ENCODE results near the gene PDLIM1. TPM values are rescaled to one million over a fixed set of nuclear protein-coding genes. Genes with fewer than 3 reads are reported as not detected.

The PDLIM1 gene
- total RNA-seq (2021; ENCODE audit: unreplicated experiment) (183 TPM), Bru-seq, nascent RNA (percentile 90 among the genes with signal in this experiment), BruChase-seq, experiment 1, labeled RNA remaining after a 2-hour chase (percentile 82 among the genes with signal in this experiment), BruChase-seq, experiment 2, labeled RNA remaining after a 6-hour chase (percentile 85 among the genes with signal in this experiment)
- polyA plus RNA-seq (2012; ENCODE audit: insufficient read length) = 200 TPM
- long read RNA-seq, transcript PDLIM1-202 (6 exons, 850 nt) = minor isoform, 7 of 313 reads
- long read RNA-seq, transcript PDLIM1-201 (7 exons, 1,452 nt) = major isoform, 215 of 313 reads
- long read RNA-seq, partial matches to known transcripts = 14 of 313 reads
- long read RNA-seq, other reads (novel, unspliced or antisense) = 77 of 313 reads

DNA sequence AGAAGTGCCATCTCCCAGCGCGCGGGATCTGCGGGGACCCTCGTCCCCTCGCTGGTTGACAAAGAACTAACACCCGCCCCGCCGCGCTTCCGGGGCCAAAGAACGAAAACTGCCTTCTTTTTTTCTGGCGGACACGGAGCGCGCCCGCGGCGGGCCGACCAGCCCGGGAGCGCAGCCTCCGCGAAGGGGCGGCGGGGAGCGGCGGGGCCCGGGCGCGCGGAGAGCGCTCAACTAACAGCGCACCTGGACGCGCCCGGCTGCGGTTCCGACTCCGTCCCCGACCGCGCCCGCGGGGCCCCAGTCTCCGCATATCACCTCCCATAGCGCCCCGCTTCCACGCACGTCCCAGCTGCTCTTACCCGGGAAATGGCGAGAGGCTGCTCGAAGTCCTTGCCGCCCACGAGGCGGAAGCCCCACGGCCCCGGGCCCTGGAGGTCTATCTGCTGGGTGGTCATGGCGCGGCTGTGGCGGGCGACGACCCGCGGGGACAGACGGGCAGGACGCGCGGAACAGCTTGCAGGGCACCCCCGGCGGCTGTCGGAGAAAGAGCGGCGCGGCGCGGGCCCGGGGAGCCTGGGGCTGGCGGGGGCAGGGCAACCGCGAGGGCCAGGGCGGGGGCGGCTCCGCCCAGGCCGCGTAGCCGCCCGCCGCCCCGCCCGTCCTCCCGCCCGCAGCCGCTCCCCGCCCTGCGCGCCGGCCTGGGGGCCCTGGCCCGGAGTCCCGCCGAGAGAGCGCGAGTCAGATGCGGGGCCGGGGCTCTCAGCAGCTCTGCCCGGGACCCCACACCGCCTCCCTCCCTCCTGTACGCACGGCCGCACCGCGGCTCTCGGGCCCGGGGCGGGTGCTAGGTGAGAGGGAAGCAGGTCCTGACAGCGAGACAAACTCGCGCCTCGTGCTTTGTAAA, at the start of gene PDLIM1:
Gene PDLIM1, minus strand, starts transcription at position 543 of the 904 bp plus-strand sequence. Its CDS starts 88 bp downstream, at position 455.
- no TSS peak for BruUV-seq (replicated peaks)
- ChIA-PET POLR2A (no interaction called here), CTCF (interaction anchor here (0.5 kb wide), 1 partner anchor 319 kb away, joined by 5 read pairs; no protein-coding TSS in a partner anchor)
- H3K4me1 ChIP-seq (ENCODE audit: control insufficient read depth, insufficient read depth, low read length) = peaks cover 70% of the 10 kb centered on the region
- DNase-seq (ENCODE audit: low read depth, low spot score) (no peak), ATAC-seq (peak; percentile 91)
- in situ Hi-C loops (cut with HindIII; ENCODE audit: low pct_unique_long_range_greater_than_20kb, low sequenced_read_pairs) = no loop called here
- H3K27ac ChIP-seq (ENCODE audit: low read length) = peak within 1 kb of the TSS; percentile 88
- intact Hi-C loops (cut with micrococcal nuclease; ENCODE audit: unreplicated experiment) = no loop called here
- peak within 1 kb of the TSS; percentile 78 to 83 for H3K4me3 ChIP-seq (ENCODE audit: low read depth in 2 of 2, low read length in 2 of 2)
- H3K27me3 ChIP-seq (ENCODE audit: control insufficient read depth, insufficient read depth, low read length) = no peaks in the 10 kb centered on the region
- no peaks in the 10 kb centered on the region for H3K9me3 ChIP-seq (ENCODE audit: control insufficient read depth, insufficient read depth, low read depth, low read length)
- TF ChIP-seq TCF7L2 (IDR thresholded peaks at IDR 0.05; ENCODE audit: low read depth, low read length) (no peak), SIN3A (IDR thresholded peaks at IDR 0.05; ENCODE audit: borderline replicate concordance, insufficient read depth, low read depth, low read length) (peak; percentile 82; the same call in 1 of the 2 replicates), POLR2AphosphoS5 (IDR thresholded peaks at IDR 0.05; ENCODE audit: low read depth, low read length) (peak; percentile 55)
- no peaks in the 10 kb centered on the region for H3K36me3 ChIP-seq (ENCODE audit: control insufficient read depth, insufficient read depth, low read length)

GRCh38 chr10:95339863-95340262, 49.1 kb upstream of the PDLIM1 start:
- in situ Hi-C loops (cut with HindIII; ENCODE audit: low pct_unique_long_range_greater_than_20kb, low sequenced_read_pairs) = no loop called here
- POLR2A ChIA-PET = interaction anchor here (0.6 to 0.7 kb wide), 2 partner anchors 83 to 1070 kb away, joined by 3 to 5 read pairs; no protein-coding TSS in a partner anchor

More at GRCh38 chr10:95339863-95340262, 49.1 kb upstream of the PDLIM1 start:
- Histone ChIP-seq H3K27me3 (ENCODE audit: control insufficient read depth, insufficient read depth, low read length) (no peaks in the 10 kb centered on the region), H3K4me1 (ENCODE audit: control insufficient read depth, insufficient read depth, low read length) (no peaks in the 10 kb centered on the region), H3K4me3 (ENCODE audit: low read depth in 2 of 2, low read length in 2 of 2) (no peak overlapping the region), H3K36me3 (ENCODE audit: control insufficient read depth, insufficient read depth, low read length) (no peaks in the 10 kb centered on the region), H3K9me3 (ENCODE audit: control insufficient read depth, insufficient read depth, low read depth, low read length) (no peaks in the 10 kb centered on the region), H3K27ac (ENCODE audit: low read length) (no peak overlapping the region)
- no peak for TF ChIP-seq SIN3A (IDR thresholded peaks at IDR 0.05; ENCODE audit: borderline replicate concordance, insufficient read depth, low read depth, low read length)
- no peak for TF ChIP-seq CTCF (IDR thresholded peaks at IDR 0.05)
- TF ChIP-seq POLR2AphosphoS5 (IDR thresholded peaks at IDR 0.05; ENCODE audit: low read depth, low read length) = no peak
- no peak for TF ChIP-seq TCF7L2 (IDR thresholded peaks at IDR 0.05; ENCODE audit: low read depth, low read length)
- no peak for TF ChIP-seq REST (IDR thresholded peaks at IDR 0.05; ENCODE audit: insufficient read depth in 1 of 2, low read depth in 2 of 2, low read length in 1 of 2)
- ATAC-seq (no peak), DNase-seq (ENCODE audit: low read depth, low spot score) (no peak)
- intact Hi-C loops (cut with micrococcal nuclease; ENCODE audit: unreplicated experiment) = no loop called here
- CTCF ChIA-PET = no interaction called here
- BruUV-seq (replicated peaks) = no TSS peak

Measured in Panc1 (cell line).